RKO (cell line): ENCODE data around the gene C2CD2L.
"Not testable (repeated sequence)": the region's sequence is repeated elsewhere in the genome, so short reads cannot be mapped to it uniquely, and the experiment has no call there.

Experiments
- DNase-seq: peaks from one replicate; pipeline ENCODE4 v3.0.0-alpha.2; 2016; ENCODE audit warnings: low spot score

Gene C2CD2L

DNA sequence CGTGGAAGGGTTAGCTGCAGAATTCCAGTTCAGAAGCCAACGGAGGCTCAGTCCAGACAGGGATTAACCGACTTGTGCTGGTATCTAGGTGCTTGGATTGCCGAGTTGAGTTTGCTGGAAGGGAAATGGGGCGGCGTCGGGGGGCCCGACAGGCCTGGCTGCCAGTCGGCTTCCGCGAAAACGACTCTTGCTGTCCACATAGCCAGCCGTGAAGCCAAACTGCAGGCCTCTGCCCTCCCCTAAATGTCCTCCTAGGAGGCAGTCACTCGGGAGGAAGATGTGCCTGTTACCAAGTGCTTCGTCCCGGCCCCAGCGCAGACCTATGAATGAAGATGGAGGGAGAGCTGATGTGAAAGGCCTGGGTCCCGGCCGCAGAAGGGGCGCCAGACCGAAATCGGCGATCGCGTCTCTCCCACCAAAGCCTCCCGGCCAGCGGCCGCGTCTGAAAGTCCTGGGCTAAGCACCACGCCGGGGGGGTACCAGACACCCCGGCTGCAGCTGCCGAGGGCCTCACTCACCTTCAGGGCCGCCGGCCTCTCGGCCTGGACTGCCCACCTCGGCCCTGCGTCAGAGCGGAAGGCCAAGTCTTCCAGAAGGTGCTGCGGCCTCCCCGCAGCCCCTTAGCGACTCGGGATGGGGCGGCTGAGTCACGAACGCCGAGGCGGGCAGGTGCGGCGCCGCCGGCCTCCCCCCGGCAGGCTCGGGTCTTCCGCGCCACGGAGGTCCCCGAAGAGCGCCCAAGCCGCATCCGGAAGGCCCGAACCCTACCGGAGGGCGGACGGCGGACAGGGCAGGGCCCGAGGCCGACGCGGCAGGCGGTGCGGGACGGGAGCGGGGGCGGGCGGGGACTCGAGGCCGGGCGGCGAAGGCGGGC, 13.0 kb upstream of the C2CD2L start:
- peak; percentile 52 for DNase-seq

DNA sequence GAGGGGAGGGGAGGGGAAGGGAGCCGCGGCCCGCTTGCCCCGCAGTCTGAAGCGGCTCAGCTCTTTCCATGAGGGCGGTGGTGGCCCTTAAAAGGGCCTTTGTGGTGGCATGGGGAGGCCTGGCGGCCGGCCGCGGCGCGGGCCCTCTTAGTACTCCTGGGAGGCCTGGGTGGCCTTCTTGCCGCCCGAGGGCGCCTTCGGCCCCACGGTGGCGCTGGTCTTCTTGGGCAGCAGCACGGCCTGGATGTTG, 12.4 kb upstream of the C2CD2L start:
- peak; percentile 83 for DNase-seq

DNA sequence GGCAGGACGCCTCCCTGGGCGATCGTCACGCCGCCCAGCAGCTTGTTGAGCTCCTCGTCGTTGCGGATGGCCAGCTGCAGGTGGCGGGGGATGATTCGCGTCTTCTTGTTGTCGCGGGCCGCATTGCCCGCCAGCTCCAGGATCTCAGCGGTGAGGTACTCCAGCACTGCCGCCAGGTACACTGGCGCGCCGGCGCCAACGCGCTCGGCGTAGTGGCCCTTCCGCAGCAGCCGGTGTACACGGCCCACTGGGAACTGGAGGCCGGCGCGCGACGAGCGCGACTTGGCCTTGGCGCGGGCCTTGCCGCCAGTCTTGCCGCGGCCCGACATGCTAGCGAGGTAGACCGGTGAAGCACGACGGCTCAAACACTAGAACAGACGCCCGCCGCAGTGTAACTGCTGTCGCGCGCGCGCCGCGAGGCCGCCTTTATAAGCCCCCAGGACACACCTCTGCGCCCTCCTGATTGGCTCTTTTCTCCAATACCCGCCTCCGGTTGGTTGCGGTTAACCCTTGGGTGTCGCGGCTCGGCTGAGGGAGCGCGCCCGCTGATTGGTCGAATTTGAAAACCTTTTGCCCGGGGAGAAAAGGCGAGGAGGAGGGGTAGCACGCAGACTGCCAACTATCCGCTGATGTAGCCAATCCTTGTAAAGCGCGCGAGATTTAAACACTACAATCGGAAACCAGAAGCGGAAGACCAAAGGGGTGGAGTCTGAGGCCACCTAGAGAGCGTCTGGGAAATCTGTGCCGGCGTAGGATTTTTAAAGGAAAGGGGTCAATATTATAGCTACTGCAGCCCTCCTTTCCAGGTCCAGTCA, 11.9 kb upstream of the C2CD2L start:
- peak; percentile 100 for DNase-seq

DNA sequence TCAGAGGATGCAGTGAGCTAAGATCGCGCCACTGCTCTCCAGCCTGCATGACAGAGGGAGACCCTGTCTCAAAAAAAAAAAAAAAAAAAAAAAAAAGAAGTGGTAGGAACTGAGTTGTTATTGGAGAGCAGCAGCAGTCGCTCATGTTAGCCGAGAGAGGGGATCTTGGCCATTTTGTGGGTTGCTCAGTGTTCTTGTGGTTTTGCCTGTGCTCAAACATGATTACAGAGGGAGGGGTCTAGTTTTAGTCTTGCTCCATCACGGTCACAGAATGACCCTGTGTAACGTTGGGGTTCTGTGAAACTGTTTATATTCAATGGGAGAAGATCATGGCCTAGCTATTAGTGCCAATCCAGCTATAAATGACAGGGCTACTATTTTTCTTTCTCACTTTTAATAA, 7.4 kb upstream of the C2CD2L start:
- DNase-seq = no peak

DNA sequence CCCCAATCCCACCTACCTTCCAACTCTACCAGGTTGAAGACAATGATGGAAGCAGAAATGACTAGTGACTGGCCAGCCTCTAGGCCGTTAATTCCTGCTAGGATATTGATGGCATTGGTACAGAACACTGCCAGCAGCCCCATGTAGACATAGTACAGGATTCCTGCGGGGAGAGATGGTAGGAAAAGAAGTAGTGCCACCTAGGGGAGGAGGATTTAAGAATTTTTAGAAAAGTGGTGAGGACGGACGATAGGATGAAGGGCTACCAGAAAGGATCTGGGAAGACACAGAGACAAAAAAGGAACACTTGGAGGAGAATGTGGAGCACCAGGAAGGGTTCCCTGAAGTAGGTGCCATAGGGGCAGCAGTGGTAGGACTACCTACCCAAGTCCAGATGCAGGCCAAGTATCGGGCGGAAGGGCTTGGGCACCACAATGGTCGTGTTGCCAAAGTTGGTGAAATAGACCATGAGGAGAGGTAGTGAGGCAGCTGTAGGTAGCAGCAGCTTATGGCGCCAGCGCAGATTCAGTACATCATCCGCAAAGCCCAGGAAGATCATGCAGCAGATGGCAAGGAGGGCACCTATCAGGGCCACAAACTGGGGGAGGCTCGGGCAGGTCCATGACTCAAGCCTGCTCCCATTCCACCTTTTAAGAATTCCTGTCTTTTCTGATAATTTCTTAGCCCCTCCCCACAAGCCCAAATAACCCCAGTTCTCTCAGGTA, 6.7 kb upstream of the C2CD2L start:
- peak; percentile 77 for DNase-seq

DNA sequence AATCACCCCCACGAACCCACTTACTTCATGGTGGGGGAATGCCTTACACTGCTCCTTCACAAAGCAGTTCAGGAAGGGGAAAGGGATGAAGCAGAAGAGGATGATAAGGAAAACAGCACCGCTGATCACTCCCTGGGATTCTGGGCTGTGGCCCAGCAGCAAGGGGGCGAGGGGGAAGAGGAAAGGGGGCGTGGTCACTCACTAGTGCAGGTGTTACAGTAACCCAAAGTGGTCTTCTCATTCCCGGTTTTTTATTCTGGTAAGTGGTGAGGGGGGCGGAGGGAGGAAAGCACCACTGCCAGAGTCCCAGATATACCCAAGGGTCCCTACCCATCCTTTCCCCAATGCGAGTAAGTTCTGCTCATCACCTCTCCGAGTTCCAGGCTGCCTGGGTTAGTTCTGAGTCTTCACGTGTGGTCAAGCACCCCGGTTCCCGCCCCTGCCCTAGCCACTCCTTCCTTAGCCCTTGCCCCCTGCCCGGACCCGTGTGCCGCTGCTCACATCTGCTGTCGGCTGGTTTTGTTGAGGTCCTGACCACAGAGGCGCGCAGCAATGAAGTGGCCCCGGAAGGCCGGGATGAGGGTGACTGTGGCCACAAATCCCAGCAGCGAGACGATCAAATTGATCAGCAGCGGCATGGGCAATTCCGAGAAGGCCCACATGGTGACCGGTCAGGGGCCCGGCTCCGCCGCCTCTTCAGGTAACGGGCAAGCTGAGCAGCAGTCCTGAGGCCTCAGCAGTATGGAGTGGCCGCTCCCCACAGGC, 6.0 kb upstream of the C2CD2L start:
- peak; percentile 71 for DNase-seq

DNA sequence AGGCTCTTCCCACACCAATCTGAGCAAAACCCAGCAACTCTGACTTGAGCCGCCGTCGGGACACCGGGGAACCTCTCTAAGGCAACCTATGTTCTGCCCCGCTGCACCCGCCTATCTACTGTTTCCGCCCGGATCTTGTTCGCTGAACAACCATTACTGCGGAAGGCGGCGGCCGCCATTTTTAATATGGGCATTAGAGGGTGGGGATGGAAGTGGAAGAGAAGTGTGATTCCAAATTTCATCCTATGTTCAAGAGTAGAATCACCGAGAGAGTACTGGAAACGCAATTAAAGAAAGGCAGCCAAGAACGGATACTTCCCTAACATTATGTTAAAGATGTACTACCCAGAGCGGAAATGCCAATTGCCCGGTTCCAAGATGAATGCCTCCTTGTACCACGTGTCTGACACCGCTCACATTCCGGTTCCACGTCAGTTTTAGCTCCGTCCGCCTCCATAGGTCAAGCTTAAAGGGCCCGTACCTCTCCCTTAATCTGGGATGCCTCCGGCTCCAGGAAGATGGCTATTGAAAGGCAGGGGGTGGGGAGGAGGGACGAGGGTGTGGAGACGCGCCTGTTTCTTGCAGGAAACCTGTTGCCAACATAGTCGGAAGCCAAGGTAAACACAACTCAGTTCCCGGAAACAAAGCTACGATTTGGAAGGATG, 5.3 kb upstream of the C2CD2L start, which contains the start of gene DPAGT1:
Gene DPAGT1 (minus strand): TSS at position 95 of the 665 bp plus-strand sequence. CDS start 198 bp downstream, outside the sequence.
- peak; percentile 98 for DNase-seq

DNA sequence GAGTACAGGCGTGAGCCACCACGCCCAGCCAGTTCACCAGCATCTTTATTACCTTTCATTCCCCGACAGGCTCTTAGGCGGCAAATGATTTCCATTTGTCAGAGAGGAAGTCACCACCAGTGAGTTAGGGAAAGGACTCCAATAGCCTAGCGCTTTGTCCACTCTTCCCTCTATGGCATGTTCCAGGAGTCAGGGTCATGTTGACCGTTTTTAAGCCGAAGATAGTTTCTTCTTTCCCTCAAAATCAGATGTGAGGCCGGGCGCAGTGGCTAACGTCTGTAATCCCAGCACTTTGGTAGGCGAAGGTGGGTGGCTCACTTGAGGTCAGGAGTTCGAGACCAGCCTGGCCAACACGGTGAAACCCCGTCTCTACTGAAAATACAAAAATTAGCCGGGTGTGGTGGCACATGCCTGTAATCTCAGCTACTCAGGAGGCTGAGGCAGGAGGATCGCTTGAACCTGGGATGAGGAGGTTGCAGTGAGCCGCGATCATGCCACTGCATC, 3.9 kb upstream of the C2CD2L start:
- DNase-seq = not testable (repeated sequence)

DNA sequence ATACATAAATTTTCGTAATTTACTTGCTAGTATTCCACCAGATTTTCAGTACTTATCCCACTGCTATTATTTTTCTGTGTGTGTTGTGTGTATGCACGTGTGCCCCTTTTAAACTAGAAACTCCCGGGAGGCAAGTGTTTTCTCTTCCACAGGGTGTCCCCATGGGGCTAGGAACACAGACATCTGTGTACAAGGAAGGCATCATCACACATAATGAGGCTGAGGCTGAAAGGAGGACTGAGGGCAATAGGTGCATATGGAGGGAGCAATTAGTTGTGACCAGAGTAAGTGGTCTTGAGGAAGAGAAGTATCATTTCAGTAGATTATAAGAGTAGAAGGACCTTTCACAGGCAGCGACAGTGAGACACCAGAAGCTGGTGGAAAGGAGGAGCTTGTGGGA, 3.4 kb upstream of the C2CD2L start:
- peak; percentile 46 for DNase-seq

DNA sequence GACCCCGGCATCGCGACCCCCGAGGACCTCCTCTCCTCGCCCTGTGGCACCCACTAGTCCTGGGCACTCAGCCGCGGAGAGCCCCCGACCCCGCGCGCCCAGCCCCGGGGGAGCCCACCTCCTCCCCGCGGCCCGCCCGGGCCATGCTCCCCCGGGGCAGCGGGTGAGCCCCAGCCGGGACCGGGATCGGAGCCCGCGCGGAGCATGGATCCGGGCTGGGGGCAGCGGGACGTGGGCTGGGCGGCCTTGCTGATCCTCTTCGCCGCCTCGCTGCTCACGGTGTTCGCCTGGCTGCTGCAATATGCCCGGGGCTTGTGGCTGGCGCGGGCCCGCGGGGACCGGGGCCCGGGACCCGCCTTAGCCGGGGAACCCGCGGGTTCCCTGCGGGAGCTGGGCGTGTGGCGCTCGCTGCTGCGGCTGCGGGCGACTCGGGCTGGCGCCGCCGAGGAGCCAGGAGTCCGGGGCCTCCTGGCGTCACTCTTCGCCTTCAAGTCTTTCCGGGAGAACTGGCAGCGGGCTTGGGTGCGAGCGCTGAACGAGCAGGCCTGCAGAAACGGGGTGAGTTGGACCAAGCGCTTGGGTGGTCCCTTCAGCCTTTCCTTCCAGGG, 498 bp downstream of the C2CD2L start:
- no peak for DNase-seq

DNA sequence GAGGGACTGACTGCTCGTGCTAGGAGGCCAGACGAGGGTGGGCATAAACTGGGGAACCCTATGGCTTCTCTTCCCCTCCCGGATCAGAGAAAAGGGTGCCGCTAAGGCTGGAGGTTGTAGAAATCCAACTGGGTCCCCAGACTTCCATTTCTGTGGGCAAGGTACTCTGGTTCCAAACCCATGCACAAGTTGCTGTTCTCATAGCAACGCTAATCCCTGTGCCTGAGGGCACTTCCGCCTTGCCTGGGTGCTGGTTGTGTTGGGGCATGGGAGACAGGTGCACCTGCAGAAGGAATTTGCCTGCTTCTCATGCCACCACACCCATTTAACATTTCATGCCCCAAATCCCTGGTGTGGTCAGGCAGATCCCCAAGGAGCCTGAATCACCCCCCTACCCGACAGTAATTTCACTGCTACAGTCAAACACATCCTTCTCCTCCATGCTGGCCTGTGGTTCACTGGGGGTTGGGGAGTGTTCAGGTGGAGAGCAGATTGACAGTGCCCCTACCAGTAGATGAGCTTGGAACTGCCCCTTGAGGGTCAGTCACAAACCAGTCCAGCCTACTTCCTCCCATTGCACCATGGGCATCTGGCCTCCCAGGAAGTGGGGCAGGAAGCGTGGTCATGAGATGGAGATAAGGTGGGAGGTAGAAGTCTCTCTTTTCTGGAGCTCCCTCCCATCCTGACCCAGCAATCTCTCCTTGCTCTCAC, 1.2 kb downstream of the C2CD2L start:
- DNase-seq = peak; percentile 80

DNA sequence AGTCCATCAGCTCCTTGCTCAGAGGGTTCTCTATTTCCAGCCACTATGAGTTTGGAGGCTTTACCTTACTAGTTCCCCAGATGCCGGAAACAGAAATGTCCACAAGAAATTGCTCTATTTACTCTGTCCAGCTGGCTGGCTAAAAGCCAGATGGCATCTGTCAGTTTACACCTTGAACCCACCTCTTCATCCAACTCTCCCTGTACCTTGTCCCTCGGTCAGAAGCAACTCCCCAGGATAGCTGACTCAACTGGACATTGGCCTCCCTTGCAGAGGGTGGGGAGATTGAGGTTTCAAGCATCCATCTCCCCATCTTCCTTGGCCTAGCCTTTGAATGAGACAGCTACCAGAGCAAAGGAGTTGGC, 1.7 kb downstream of the C2CD2L start:
- DNase-seq = no peak

DNA sequence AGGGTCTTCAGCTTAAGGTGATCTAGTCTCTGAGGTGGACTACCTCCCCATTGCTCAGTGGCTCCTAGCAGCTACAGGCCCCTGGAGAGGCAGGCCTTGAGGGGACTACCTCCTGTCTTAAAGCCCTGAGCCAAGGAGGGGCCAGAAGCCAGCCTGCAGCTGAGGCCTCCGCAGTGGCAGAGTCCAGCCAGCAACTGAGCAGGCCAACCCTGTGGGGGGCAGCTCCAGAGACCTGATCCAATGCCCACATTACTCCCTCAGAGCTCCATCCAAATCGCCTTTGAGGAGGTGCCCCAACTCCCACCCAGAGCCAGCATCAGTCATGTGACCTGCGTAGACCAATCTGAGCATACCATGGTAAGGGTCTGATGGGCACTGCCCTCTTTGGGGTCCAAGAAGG, 2.7 kb downstream of the C2CD2L start:
- DNase-seq = no peak

DNA sequence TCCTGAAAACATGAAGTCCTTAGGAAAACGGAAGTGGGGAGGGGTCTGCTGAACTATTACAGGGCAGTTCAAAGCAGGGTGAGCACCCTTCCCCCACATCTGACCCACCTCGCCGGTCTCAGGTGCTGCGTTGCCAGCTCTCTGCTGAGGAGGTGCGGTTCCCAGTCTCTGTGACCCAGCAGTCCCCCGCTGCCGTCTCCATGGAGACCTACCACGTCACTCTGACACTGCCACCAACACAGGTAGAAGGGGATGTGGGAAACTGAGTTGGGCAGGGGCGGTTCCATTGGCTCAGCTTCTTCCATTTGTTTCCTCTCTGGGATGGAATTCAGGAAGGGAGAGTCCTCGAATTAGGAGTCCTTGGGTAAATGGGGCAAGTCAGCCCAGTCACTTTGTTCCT, 3.3 kb downstream of the C2CD2L start:
- DNase-seq = no peak

DNA sequence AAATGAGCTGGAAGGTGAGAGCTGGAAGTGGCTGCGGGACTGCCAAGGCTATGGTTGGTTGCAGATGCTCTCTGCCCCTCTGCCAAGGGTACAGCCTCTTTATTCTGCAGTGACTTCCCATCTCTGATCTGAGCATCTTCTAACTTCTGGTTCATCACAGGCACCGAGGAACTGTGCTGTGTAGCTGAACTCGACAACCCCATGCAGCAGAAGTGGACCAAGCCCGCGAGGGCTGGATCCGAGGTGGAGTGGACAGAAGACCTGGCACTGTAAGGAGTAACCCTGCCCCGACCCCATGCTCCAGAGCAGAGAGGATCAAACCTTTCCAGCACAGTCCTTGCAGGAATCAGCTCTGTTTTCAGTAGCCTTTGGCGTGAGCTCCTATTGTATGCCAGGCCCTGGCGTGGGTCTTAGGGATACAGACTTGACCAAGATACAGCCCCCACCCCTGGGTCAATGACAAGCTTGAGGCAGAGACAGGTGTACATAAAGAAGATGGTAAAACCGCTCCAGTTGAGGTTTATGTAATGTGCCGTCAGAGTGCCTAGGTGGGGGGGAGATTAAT, 4.3 kb downstream of the C2CD2L start:
- no peak for DNase-seq

DNA sequence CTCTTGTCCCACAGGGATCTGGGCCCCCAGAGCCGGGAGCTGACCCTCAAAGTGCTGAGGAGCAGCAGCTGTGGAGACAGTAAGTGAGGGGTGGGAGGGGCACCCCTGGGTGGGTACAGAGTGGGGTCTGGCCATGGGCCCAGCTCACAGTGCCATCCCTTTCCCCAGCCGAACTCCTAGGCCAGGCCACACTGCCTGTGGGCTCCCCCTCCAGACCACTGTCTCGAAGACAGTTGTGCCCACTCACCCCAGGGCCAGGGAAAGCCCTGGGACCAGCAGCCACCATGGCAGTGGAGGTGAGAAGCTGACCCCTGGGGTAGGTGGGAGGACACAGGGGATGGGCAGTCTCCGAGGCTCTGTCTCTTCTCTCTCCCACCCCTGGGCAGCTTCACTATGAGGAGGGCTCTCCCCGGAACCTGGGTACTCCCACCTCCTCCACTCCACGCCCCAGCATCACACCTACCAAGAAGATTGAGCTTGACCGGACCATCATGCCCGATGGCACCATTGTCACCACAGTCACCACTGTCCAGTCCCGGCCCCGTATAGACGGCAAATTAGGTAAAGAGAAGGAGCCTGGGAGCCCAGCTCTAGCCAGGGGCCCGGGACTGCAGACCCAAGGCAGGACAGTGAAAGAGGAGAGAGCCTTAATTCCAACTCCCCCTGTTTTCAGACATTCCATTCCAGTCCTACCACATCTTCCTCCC, 5.3 kb downstream of the C2CD2L start:
- DNase-seq = no peak

DNA sequence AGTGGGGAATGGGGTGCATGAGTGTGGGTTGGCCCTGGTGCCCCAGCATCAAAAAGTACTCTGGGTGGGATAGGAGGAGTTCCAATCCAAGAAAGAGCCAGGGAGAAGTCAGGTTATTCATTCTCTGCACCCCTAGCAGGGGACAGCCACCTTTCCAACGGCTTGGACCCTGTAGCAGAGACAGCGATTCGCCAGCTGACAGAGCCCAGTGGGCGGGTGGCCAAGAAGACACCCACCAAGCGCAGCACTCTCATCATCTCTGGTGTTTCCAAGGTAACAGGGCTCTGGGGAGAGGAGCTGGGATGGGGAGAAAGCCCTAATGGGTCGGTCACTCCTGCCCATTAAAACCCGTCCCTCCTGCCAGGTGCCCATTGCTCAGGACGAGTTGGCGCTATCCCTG, 6.6 kb downstream of the C2CD2L start:
- DNase-seq = no peak

DNA sequence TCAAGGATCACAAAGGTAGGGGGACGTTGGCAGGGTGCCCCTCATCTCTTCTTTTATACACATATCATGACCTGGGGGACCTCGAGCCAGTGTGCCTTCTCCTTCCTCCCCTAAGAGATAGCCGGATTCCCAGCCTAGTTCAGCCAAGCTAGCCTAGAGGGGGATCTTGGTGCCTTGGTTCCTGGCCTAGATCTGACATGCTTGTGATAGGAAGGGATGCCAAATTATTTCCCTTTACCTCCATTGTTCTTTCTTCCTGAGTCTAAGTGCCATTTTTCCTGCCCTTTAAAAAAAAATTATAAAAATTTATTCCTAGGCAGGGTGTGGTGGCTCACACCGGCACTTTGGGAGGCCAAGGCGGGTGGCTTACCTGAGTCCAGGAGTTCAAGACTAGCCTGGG, 7.2 kb downstream of the C2CD2L start:
- DNase-seq = no peak
